ENCODE data around the gene PTOV1.

The PTOV1 gene

GRCh38 chr19:49892716-49893115 lies 41.8 kb downstream of the PTOV1 start:
- no peak overlapping the region for H3K9ac ChIP-seq (ENCODE audit: low read length)
- H3K27me3 ChIP-seq (ENCODE audit: insufficient read depth, low read length): no peaks in the 10 kb centered on the region
- H3K79me2 ChIP-seq (ENCODE audit: insufficient read depth, low read length): no peaks in the 10 kb centered on the region
- H3K27ac ChIP-seq (ENCODE audit: low read depth, low read length, poor library complexity, severe bottlenecking): no peak overlapping the region
- TF ChIP-seq CTCF (IDR thresholded peaks at IDR 0.05; ENCODE audit: low read length) (no peak), EZH2 (IDR thresholded peaks at IDR 0.05; ENCODE audit: borderline replicate concordance, low read length) (no peak)
- H4K20me1 ChIP-seq (ENCODE audit: insufficient read depth, low read length): no peaks in the 10 kb centered on the region
- no peaks in the 10 kb centered on the region for H3K36me3 ChIP-seq (ENCODE audit: insufficient read depth, low read length)
- no peak overlapping the region for H2AFZ ChIP-seq (ENCODE audit: low read length)
- H3K4me3 ChIP-seq (ENCODE audit: low read depth, low read length, poor library complexity, severe bottlenecking): no peak overlapping the region
- H3F3A ChIP-seq (ENCODE audit: insufficient read depth, low read length): 0 out of 2 replicates have a peak, but pooled peaks cover 2% of the 10 kb centered on the region
- no peaks in the 10 kb centered on the region for H3K9me3 ChIP-seq (ENCODE audit: low read length)
- H3K4me2 ChIP-seq (ENCODE audit: low read length): no peak overlapping the region
- no peaks in the 10 kb centered on the region for H3K9me2 ChIP-seq (ENCODE audit: low read depth, low read length)
- H3K4me1 ChIP-seq (ENCODE audit: insufficient read depth, low read length, severe bottlenecking): peaks cover 47% of the 10 kb centered on the region

GRCh38 chr19:49894011-49894664 lies 43.2 kb downstream of the PTOV1 start:
- Histone ChIP-seq H3F3A (ENCODE audit: insufficient read depth, low read length) (0 out of 2 replicates have a peak, but pooled peaks cover 2% of the 10 kb centered on the region), H3K79me2 (ENCODE audit: insufficient read depth, low read length) (no peaks in the 10 kb centered on the region), H2AFZ (ENCODE audit: low read length) (no peak overlapping the region), H4K20me1 (ENCODE audit: insufficient read depth, low read length) (no peaks in the 10 kb centered on the region), H3K27ac (ENCODE audit: low read depth, low read length, poor library complexity, severe bottlenecking) (no peak overlapping the region), H3K4me3 (ENCODE audit: low read depth, low read length, poor library complexity, severe bottlenecking) (no peak overlapping the region), H3K27me3 (ENCODE audit: insufficient read depth, low read length) (no peaks in the 10 kb centered on the region), H3K9me3 (ENCODE audit: low read length) (no peaks in the 10 kb centered on the region), H3K4me2 (ENCODE audit: low read length) (no peak overlapping the region), H3K9me2 (ENCODE audit: low read depth, low read length) (no peaks in the 10 kb centered on the region), H3K4me1 (ENCODE audit: insufficient read depth, low read length, severe bottlenecking) (peaks cover 40% of the 10 kb centered on the region), H3K36me3 (ENCODE audit: insufficient read depth, low read length) (no peaks in the 10 kb centered on the region), H3K9ac (ENCODE audit: low read length) (no peak overlapping the region)
- TF ChIP-seq CTCF (IDR thresholded peaks at IDR 0.05; ENCODE audit: low read length) (no peak), EZH2 (IDR thresholded peaks at IDR 0.05; ENCODE audit: borderline replicate concordance, low read length) (no peak)

GRCh38 chr19:49894879-49895565 lies 44.1 kb downstream of the PTOV1 start:
- no peaks in the 10 kb centered on the region for H3K27me3 ChIP-seq (ENCODE audit: insufficient read depth, low read length)
- H3K36me3 ChIP-seq (ENCODE audit: insufficient read depth, low read length): no peaks in the 10 kb centered on the region
- H3K79me2 ChIP-seq (ENCODE audit: insufficient read depth, low read length): no peaks in the 10 kb centered on the region
- no peaks in the 10 kb centered on the region for H4K20me1 ChIP-seq (ENCODE audit: insufficient read depth, low read length)
- no peak overlapping the region for H3K9ac ChIP-seq (ENCODE audit: low read length)
- no peaks in the 10 kb centered on the region for H3F3A ChIP-seq (ENCODE audit: insufficient read depth, low read length)
- H3K9me3 ChIP-seq (ENCODE audit: low read length): no peaks in the 10 kb centered on the region
- H3K27ac ChIP-seq (ENCODE audit: low read depth, low read length, poor library complexity, severe bottlenecking): no peak overlapping the region
- H3K9me2 ChIP-seq (ENCODE audit: low read depth, low read length): no peaks in the 10 kb centered on the region
- peaks cover 31% of the 10 kb centered on the region for H3K4me1 ChIP-seq (ENCODE audit: insufficient read depth, low read length, severe bottlenecking)
- no peak overlapping the region for H3K4me3 ChIP-seq (ENCODE audit: low read depth, low read length, poor library complexity, severe bottlenecking)
- H3K4me2 ChIP-seq (ENCODE audit: low read length): no peak overlapping the region
- no peak overlapping the region for H2AFZ ChIP-seq (ENCODE audit: low read length)
- TF ChIP-seq EZH2 (IDR thresholded peaks at IDR 0.05; ENCODE audit: borderline replicate concordance, low read length) (no peak), CTCF (IDR thresholded peaks at IDR 0.05; ENCODE audit: low read length) (no peak)

Data from OCI-LY1 (cell line).